Ishikawa (cell line): Measurements from ENCODE around the gene PITX3.
A peak's percentile ranks its signal among the peaks of the same experiment; 100 is the strongest.

Source experiments
- CEBPB ChIP-seq: IDR thresholded peaks from 2 replicates; pipeline ENCODE4 v1.6.1; 2012
- CREB1 ChIP-seq: IDR thresholded peaks from 2 replicates; pipeline ENCODE4 v1.6.1; 2012; ENCODE audit warnings: low read depth
- EGR1 ChIP-seq: IDR thresholded peaks from 2 replicates; pipeline ENCODE4 v1.6.1; 2012
- EP300 ChIP-seq: IDR thresholded peaks from 2 replicates; pipeline ENCODE4 v1.6.1; 2012; ENCODE audit warnings: borderline replicate concordance
- FOXM1 ChIP-seq: IDR thresholded peaks from 2 replicates; pipeline ENCODE4 v1.6.1; 2012; ENCODE audit warnings: low read depth, borderline replicate concordance
- MAX ChIP-seq: IDR thresholded peaks from 2 replicates; pipeline ENCODE4 v1.6.1; 2012
- NFIC ChIP-seq: IDR thresholded peaks from 2 replicates; pipeline ENCODE4 v1.6.1; 2012
- RAD21 ChIP-seq: IDR thresholded peaks from 2 replicates; pipeline ENCODE4 v1.6.1; 2012; ENCODE audit warnings: low read depth
- REST ChIP-seq: IDR thresholded peaks from 2 replicates; pipeline ENCODE4 v1.6.1; 2012; ENCODE audit warnings: low read depth, mild to moderate bottlenecking
- TAF1 ChIP-seq: IDR thresholded peaks from 2 replicates; pipeline ENCODE4 v1.6.1; 2012; ENCODE audit warnings: low read depth, mild to moderate bottlenecking
- TCF12 ChIP-seq: IDR thresholded peaks from 2 replicates; pipeline ENCODE4 v1.6.1; 2012; ENCODE audit warnings: low read depth
- TEAD4 ChIP-seq: IDR thresholded peaks from 2 replicates; pipeline ENCODE4 v1.6.1; 2012
- USF1 ChIP-seq: IDR thresholded peaks from 2 replicates; pipeline ENCODE4 v1.6.1; 2012
- YY1 ChIP-seq: IDR thresholded peaks from 2 replicates; pipeline ENCODE4 v1.6.1; 2012; ENCODE audit warnings: low read depth
- ZBTB7A ChIP-seq: IDR thresholded peaks from 2 replicates; pipeline ENCODE4 v1.6.1; 2012; ENCODE audit warnings: low read depth

PITX3 gene

GRCh38 chr10:102241032-102241443, 274 bp downstream of the PITX3 start:
- TF ChIP-seq CEBPB (no peak), EP300 (no peak), ZBTB7A (no peak), TEAD4 (no peak), RAD21 (no peak), REST (no peak), FOXM1 (no peak), TCF12 (no peak), YY1 (0 out of 2 replicates have a peak, but pooled peaks have one; percentile 5)

GRCh38 chr10:102240467-102241031, 763 bp downstream of the PITX3 start:
- TF ChIP-seq TEAD4 (no peak), TCF12 (no peak), CREB1 (no peak), EP300 (no peak), ZBTB7A (no peak), REST (no peak), FOXM1 (no peak)

GRCh38 chr10:102237711-102238252, 3.5 kb downstream of the PITX3 start:
- TF ChIP-seq MAX (no peak), CREB1 (no peak), EP300 (no peak), TCF12 (no peak), CEBPB (no peak), TEAD4 (no peak), RAD21 (no peak)

GRCh38 chr10:102236006-102236405, 5.3 kb downstream of the PITX3 start:
- TF ChIP-seq CEBPB, result no peak
- TF ChIP-seq TCF12, result no peak
- no peak for TF ChIP-seq NFIC
- TF ChIP-seq TAF1, result no peak
- TF ChIP-seq REST, result no peak
- TF ChIP-seq FOXM1, result no peak
- TF ChIP-seq YY1, result no peak
- no peak for TF ChIP-seq ZBTB7A

GRCh38 chr10:102235598-102235920, 5.8 kb downstream of the PITX3 start:
- no peak for TF ChIP-seq MAX
- TF ChIP-seq RAD21, result no peak
- no peak for TF ChIP-seq TEAD4
- no peak for TF ChIP-seq FOXM1
- TF ChIP-seq ZBTB7A, result no peak
- TF ChIP-seq EGR1, result no peak
- no peak for TF ChIP-seq CREB1
- no peak for TF ChIP-seq TCF12
- TF ChIP-seq NFIC, result no peak
- TF ChIP-seq YY1, result no peak
- no peak for TF ChIP-seq CEBPB
- TF ChIP-seq EP300, result no peak
- no peak for TF ChIP-seq TAF1
- TF ChIP-seq USF1, result no peak
- TF ChIP-seq REST, result no peak
